Neural crest cell (in vitro differentiated cells): ENCODE data around the gene CFTR. TPM values are rescaled to one million over a fixed set of nuclear protein-coding genes. Genes with fewer than 3 reads are reported as not detected.

Experiments used
- DNase-seq: peaks from one replicate; pipeline ENCODE4 v3.0.0; 2021; ENCODE audit warnings: low read depth, mixed read lengths, low spot score
- H3K27ac Mint-ChIP-seq: one replicate; pipeline ENCODE4 v1.8.0; 2021; ENCODE audit warnings: mild to moderate bottlenecking, mixed read lengths; ENCODE audit not compliant: unreplicated experiment
- H3K27me3 Mint-ChIP-seq: 2 replicates; pipeline ENCODE4 v1.8.0; 2021; ENCODE audit warnings: low read depth, mild to moderate bottlenecking, mixed read lengths
- H3K36me3 Mint-ChIP-seq: 2 replicates; pipeline ENCODE4 v1.8.0; 2021; ENCODE audit warnings: low read depth, mild to moderate bottlenecking, mixed read lengths
- H3K4me1 Mint-ChIP-seq: 2 replicates; pipeline ENCODE4 v1.8.0; 2021; ENCODE audit warnings: mixed read lengths
- H3K4me3 Mint-ChIP-seq: one replicate; pipeline ENCODE4 v1.8.0; 2021; ENCODE audit warnings: mild to moderate bottlenecking, mixed read lengths
- H3K9me3 Mint-ChIP-seq: 2 replicates; pipeline ENCODE4 v1.8.0; 2021; ENCODE audit warnings: mixed read lengths
- CTCF ChIP-seq: fragments of 200-600 bp; sonication (generic); conservative IDR thresholded peaks from 2 replicates; pipeline ENCODE4 v1.5.0; 2021; ENCODE audit warnings: antibody characterized with exemption, mild to moderate bottlenecking
- total RNA-seq: library from RNA; stranded (reverse); gene quantifications from 2 replicates; pipeline ENCODE4 v1.2.1, GENCODE V29; 2021

Gene CFTR
- total RNA-seq, 1 donor from 2014 or later, result not detected

- Mint-ChIP-seq H3K4me1 (peaks cover 9% of the 10 kb centered on the region), H3K27me3 (no peaks in the 10 kb centered on the region), H3K27ac (no peak overlapping the region), H3K36me3 (no peaks in the 10 kb centered on the region), H3K4me3 (no peak overlapping the region), H3K9me3 (no peaks in the 10 kb centered on the region)
- no peak for DNase-seq
- TF ChIP-seq CTCF, result no peak
Measured at GRCh38 chr7:117654780-117655179, 175.0 kb downstream of the CFTR start.

GRCh38 chr7:117656806-117657205, 177.0 kb downstream of the CFTR start:
- Mint-ChIP-seq H3K27me3 (no peaks in the 10 kb centered on the region), H3K36me3 (no peaks in the 10 kb centered on the region), H3K9me3 (no peaks in the 10 kb centered on the region), H3K4me3 (no peak overlapping the region), H3K27ac (no peak overlapping the region), H3K4me1 (peaks cover 9% of the 10 kb centered on the region)
- no peak for TF ChIP-seq CTCF
- DNase-seq, result no peak

GRCh38 chr7:117659531-117660011, 179.7 kb downstream of the CFTR start:
- Mint-ChIP-seq H3K27ac (no peak overlapping the region), H3K4me1 (no peaks in the 10 kb centered on the region), H3K36me3 (no peaks in the 10 kb centered on the region), H3K9me3 (no peaks in the 10 kb centered on the region), H3K4me3 (no peak overlapping the region), H3K27me3 (no peaks in the 10 kb centered on the region)
- DNase-seq, result no peak
- TF ChIP-seq CTCF, result no peak

- H3K27me3 Mint-ChIP-seq, result no peaks in the 10 kb centered on the region
- H3K4me1 Mint-ChIP-seq, result no peaks in the 10 kb centered on the region
- DNase-seq, result no peak
- no peak overlapping the region for H3K27ac Mint-ChIP-seq
- H3K36me3 Mint-ChIP-seq, result no peaks in the 10 kb centered on the region
- no peaks in the 10 kb centered on the region for H3K9me3 Mint-ChIP-seq
- TF ChIP-seq CTCF, result no peak
- H3K4me3 Mint-ChIP-seq, result no peak overlapping the region
Measured at GRCh38 chr7:117661328-117661727, 181.5 kb downstream of the CFTR start.

GRCh38 chr7:117664047-117664446, 184.2 kb downstream of the CFTR start:
- Mint-ChIP-seq H3K36me3 (no peaks in the 10 kb centered on the region), H3K27me3 (no peaks in the 10 kb centered on the region), H3K27ac (no peak overlapping the region), H3K4me1 (no peaks in the 10 kb centered on the region), H3K9me3 (no peaks in the 10 kb centered on the region), H3K4me3 (no peak overlapping the region)
- no peak for TF ChIP-seq CTCF
- no peak for DNase-seq

- no peaks in the 10 kb centered on the region for H3K9me3 Mint-ChIP-seq
- no peak overlapping the region for H3K27ac Mint-ChIP-seq
- H3K4me3 Mint-ChIP-seq, result no peak overlapping the region
- no peaks in the 10 kb centered on the region for H3K27me3 Mint-ChIP-seq
- TF ChIP-seq CTCF, result no peak
- no peaks in the 10 kb centered on the region for H3K4me1 Mint-ChIP-seq
- no peak for DNase-seq
- no peaks in the 10 kb centered on the region for H3K36me3 Mint-ChIP-seq
Measured at GRCh38 chr7:117665368-117665767, 185.5 kb downstream of the CFTR start.
